Adrenal gland (tissue), 12 donors: ENCODE measurements around the gene COX7A2. TPM values are rescaled to one million over a fixed set of nuclear protein-coding genes. Genes with fewer than 3 reads are reported as not detected.

Experiments used
- DNase-seq, 7 donors: peaks; one replicate each; pipeline ENCODE4 v3.0.0-alpha.2; 2019 to 2020
- H3K27ac ChIP-seq, 5 donors: fragments of 200-600 bp; sonication (generic) in 4 of 5; 1 replicate in 3 of 5; 2 replicates in 2 of 5; pipeline versions ENCODE4 v1.5.1 to v1.8.0; 2016 to 2020; ENCODE audit warnings: mild to moderate bottlenecking in 1 of 5
- H3K27me3 ChIP-seq: fragments of 200-600 bp; 2 replicates; pipeline ENCODE4 v1.8.0; 2021
- H3K36me3 ChIP-seq, 2 donors: fragments of 200-600 bp; replicated peaks in 1 of 2; 1 replicate in 1 of 2; 2 replicates in 1 of 2; pipeline versions ENCODE4 v1.5.1 to v1.8.0; 2018 to 2022
- H3K4me1 ChIP-seq, 2 donors: fragments of 200-600 bp; replicated peaks in 1 of 2; 1 replicate in 1 of 2; 2 replicates in 1 of 2; pipeline versions ENCODE4 v1.5.1 to v1.8.0; 2018 to 2021
- H3K4me3 ChIP-seq, 4 donors: fragments of 200-600 bp; sonication (generic) in 3 of 4; one replicate each; pipeline ENCODE4 v1.5.1; 2016 to 2018
- H3K9me3 ChIP-seq, 3 donors: fragments of 200-600 bp; sonication (generic) in 1 of 3; replicated peaks in 1 of 3; 1 replicate in 2 of 3; 2 replicates in 1 of 3; pipeline versions ENCODE4 v1.5.1 to v1.8.0; 2016 to 2021
- CTCF ChIP-seq, 6 experiments: fragments of 450-650 bp in 4 of 6; fragments of 200-600 bp in 2 of 6; sonication (generic) in 1 of 6; IDR thresholded peaks; 1 replicate in 5 of 6; 2 replicates in 1 of 6; pipeline versions ENCODE4 v1.5.1 to v1.8.0; 2016 to 2021; ENCODE audit warnings: antibody characterized with exemption in 6 of 6, mild to moderate bottlenecking in 2 of 6, moderate library complexity in 1 of 6
- POLR2A ChIP-seq, 2 donors: fragments of 450-650 bp; IDR thresholded peaks; one replicate each; pipeline ENCODE4 v1.6.1; 2017; ENCODE audit warnings: antibody characterized with exemption in 2 of 2, mild to moderate bottlenecking in 2 of 2, moderate library complexity in 1 of 2
- WGBS, 4 donors: extraction: QIAGEN DNeasy Blood & Tissue Kit in 2 of 4; methylation state at CpG; one replicate each; pipeline versions ENCODE4 v1.1.5 to v1.1.7; 2013 to 2017; 5-methylcytosine and 5-hydroxymethylcytosine counted together
- intact Hi-C, 2 donors: fragments of 100-400 bp; cut with DNase I; formaldehyde crosslinking; loops; one replicate each; pipeline versions ENCODE4 v1.14.1 to v1.15.0; 2022 to 2023
- polyA plus RNA-seq, 3 donors: library from polyadenylated mRNA; stranded (reverse); fragments of 200-250 nt in 2 of 3; fragments of 350-450 nt in 1 of 3; fragmentation: Illumina TruSeq in 1 of 3; extraction: RNeasy Lipid Tissue Mini Kit (QIAGEN cat#74804) in 1 of 3; gene quantifications; one replicate each; pipeline ENCODE4 v1.2.3, GENCODE V29; 2013 to 2014
- total RNA-seq, 9 donors: library from RNA; depleted of rRNA in 4 of 9; stranded (reverse); fragments of >200 nt in 4 of 9; fragments of 120-200 nt in 1 of 9; fragmentation: NEBNext Ultra II Directional in 1 of 9; extraction: Animal tissue kit (Norgen Biotek cat#: 25700) in 1 of 9; gene quantifications; one replicate each; pipeline versions ENCODE4 v1.1.0 to v1.2.4, GENCODE V29; 2013 to 2023
- donor health status: healthy with polysubstance abuse.
- donor health status: Bipolar disorder and iron deficiency.
- donor health status: DM: yes; HTN: yes; CAD: no.
- donor health status: DM: no; HTN: no; CAD: no.
- donor health status: DM: no; HTN: no; CAD: no.
- donor health status: DM: yes; HTN: yes; CAD: no.

COX7A2 gene
- total and polyA plus RNA-seq, 12 donors, result 150 to 675 (median 336) TPM

- H3K36me3 ChIP-seq, result no peaks in the 10 kb centered on the region
- intact Hi-C loops, result no loop called here
- no peak overlapping the region for H3K4me3 ChIP-seq
- TF ChIP-seq POLR2A (IDR thresholded peaks at IDR 0.05) (no peak), CTCF (IDR thresholded peaks at IDR 0.05) (no peak)
- WGBS, 4 donors, result 80 to 85% (median 83%) methylated on average over 4 of the region's 4 CpGs
- H3K4me1 ChIP-seq, result peaks cover 0 to 5% of the 10 kb centered on the region in 2 donors
- H3K27ac ChIP-seq, result no peak overlapping the region
- DNase-seq, result no peak
- no peaks in the 10 kb centered on the region for H3K9me3 ChIP-seq
- H3K27me3 ChIP-seq, result no peaks in the 10 kb centered on the region
Measured at GRCh38 chr6:75221116-75221515, 22.5 kb downstream of the COX7A2 start.

GRCh38 chr6:75220357-75220756 is 23.2 kb downstream of the COX7A2 start:
- no peak overlapping the region for H3K27ac ChIP-seq
- no peaks in the 10 kb centered on the region for H3K36me3 ChIP-seq
- no peak overlapping the region for H3K4me3 ChIP-seq
- H3K27me3 ChIP-seq, result no peaks in the 10 kb centered on the region
- no peaks in the 10 kb centered on the region for H3K9me3 ChIP-seq
- peaks cover 0 to 5% of the 10 kb centered on the region in 2 donors for H3K4me1 ChIP-seq
- WGBS, 4 donors, result 27 to 45% (median 37%) methylated on average over 1 of the region's 1 CpG
- intact Hi-C loops, result no loop called here
- no peak for TF ChIP-seq CTCF (IDR thresholded peaks at IDR 0.05)
- TF ChIP-seq POLR2A (IDR thresholded peaks at IDR 0.05), result no peak
- no peak for DNase-seq

GRCh38 chr6:75219263-75219662 is 24.3 kb downstream of the COX7A2 start:
- Histone ChIP-seq H3K4me3 (no peak overlapping the region), H3K9me3 (no peaks in the 10 kb centered on the region), H3K36me3 (no peaks in the 10 kb centered on the region), H3K27ac (no peak overlapping the region), H3K4me1 (peaks cover 0 to 5% of the 10 kb centered on the region in 2 donors), H3K27me3 (no peaks in the 10 kb centered on the region)
- 67 to 71% (median 70%) methylated on average over 3 of the region's 3 CpGs for WGBS, 4 donors
- TF ChIP-seq CTCF (IDR thresholded peaks at IDR 0.05) (no peak), POLR2A (IDR thresholded peaks at IDR 0.05) (no peak)
- intact Hi-C loops, result loop anchor here in 1 of 2 donors (10.0 kb wide), 1 partner anchor 1244 kb away; no protein-coding TSS in a partner anchor
- DNase-seq, result no peak

GRCh38 chr6:75217193-75217592 is 26.4 kb downstream of the COX7A2 start:
- H3K27ac ChIP-seq, result peak overlapping the region in 1 of 5 donors; percentile 3
- WGBS, 4 donors, result 15 to 25% (median 17%) methylated on average over 4 of the region's 4 CpGs
- H3K9me3 ChIP-seq, result no peaks in the 10 kb centered on the region
- H3K4me1 ChIP-seq, result peaks cover 0 to 5% of the 10 kb centered on the region in 2 donors
- H3K4me3 ChIP-seq, result no peak overlapping the region
- TF ChIP-seq POLR2A (IDR thresholded peaks at IDR 0.05) (no peak), CTCF (IDR thresholded peaks at IDR 0.05) (no peak)
- DNase-seq, result no peak
- no peaks in the 10 kb centered on the region for H3K36me3 ChIP-seq
- H3K27me3 ChIP-seq, result no peaks in the 10 kb centered on the region
- intact Hi-C loops, result loop anchor here in 1 of 2 donors (10.0 kb wide), 1 partner anchor 1242 kb away; no protein-coding TSS in a partner anchor
